DMS 273 (cell line): Measurements from ENCODE around the gene SFRP2.

Experiments
- DNase-seq: peaks from one replicate; lab custom pipeline; 2025; ENCODE audit not compliant: unreplicated experiment; lab: John Stamatoyannopoulos, UW

SFRP2 gene

DNA sequence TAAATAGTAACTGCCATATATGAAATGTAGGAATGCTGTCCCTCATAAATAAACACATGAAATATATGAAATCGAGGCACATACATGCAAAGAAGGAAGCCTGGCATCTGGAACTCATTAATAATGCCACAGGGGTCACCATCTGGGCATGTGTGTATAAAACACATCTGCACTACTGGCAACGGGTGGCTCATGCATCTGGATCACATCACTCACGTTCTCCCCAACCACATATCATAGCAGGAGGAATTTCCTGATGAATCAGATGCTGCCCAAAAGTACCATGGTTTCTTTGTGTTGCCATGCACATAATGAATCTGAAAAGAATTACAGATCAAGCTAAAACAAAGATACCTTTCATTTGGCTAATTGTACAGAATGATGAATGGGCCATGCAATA is 57.6 kb downstream of the SFRP2 start:
- peak; percentile 36 for DNase-seq
